HG02588 (cell line): ENCODE results near the gene TPH2.

Source experiments
- ATAC-seq: cut with Tn5 transposase; IDR thresholded peaks from one replicate; pipeline ENCODE4 v1.9.1; 2021; ENCODE audit warnings: mild to moderate bottlenecking, moderate library complexity; ENCODE audit not compliant: unreplicated experiment

TPH2 gene

DNA sequence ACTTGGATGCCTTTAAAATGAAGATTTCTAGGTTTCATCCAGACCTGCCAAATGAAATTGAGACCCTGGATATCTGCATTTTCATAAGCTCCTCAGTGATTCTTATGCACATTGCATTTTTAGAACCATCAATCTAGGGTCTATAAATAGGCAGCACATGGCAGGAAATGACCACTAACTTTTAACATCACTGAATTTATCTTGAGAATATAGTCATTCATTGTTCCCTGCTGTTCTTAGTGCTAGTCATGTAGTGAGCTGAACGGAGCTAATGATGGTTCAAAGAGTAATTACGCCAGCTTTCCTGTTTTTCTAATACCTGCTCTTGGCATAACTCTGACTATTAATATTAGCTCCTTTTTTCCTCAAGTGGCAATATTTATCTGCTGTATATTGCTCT, 91.6 kb downstream of the TPH2 start:
- ATAC-seq, result no peak

DNA sequence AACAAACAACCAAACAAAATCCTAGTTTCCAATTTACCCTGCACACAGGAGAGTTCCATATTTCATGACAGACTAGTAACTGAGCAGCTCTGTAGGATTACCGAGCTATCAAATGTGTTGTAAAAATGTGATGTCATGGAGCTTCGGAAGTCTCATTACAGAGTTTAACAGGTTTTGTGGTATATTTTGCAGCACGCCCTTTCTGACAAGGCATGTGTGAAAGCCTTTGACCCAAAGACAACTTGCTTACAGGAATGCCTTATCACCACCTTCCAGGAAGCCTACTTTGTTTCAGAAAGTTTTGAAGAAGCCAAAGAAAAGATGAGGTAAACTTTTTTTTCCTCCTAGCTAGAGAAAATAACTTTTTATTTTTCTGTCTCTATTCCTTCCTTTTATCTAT, 92.4 kb downstream of the TPH2 start:
- ATAC-seq, result no peak

DNA sequence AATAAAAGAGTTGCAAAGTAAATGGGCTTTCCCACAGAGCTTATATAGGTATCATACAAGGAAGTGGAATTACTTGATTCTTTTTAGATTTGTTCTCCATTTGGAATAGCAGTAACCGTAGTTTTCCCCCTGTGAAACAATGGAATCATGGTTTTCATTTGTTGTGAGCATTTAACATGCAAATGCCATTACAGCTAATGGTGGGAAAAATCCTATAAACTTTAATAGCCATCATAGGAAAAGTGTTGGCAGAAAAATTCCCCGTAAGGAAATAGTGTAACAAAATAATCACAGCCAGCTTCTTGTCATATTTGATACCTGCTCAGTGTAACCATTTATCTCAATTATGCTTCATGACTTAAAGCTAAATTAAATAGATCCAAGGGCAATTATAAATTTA, 95.3 kb downstream of the TPH2 start:
- ATAC-seq, result no peak

DNA sequence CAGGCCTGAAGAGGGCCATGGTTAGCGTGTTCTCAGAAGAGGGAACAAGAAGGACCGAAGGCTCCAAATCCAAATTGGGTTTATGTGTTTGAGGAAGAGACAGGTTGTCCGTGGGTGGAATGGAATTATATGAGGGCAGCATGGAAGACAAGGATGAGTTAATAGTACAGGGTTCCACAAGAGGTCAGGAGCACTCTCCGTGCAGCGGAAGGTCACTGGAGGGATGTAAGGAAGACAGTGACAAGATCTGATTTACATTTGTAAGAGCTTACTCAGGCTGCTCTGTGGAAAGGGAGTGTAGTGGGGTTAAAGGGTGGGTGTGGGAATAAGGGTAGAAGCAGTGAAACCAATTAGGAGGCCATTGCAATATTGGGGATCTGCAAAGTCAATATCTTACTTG, 97.0 kb downstream of the TPH2 start:
- no peak for ATAC-seq

DNA sequence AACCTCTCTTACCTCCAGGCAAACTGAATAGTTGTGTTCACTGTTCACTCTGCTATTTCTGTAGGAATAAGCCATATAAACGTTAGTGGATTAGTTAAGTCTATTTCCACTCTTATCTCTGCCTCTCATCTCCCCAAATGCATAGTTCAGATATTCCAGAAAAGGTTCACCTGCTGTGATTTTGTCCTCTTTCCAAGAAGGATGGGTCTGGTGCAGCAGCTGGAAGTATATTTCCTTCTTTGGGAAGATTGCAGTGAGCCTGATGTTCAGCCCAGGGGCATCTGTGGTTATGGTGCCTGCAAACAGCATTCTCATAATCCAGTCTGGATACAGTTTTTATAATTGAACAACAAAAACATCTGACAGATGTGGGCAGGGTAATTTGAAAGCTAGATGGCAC, 97.7 kb downstream of the TPH2 start:
- ATAC-seq, result no peak

DNA sequence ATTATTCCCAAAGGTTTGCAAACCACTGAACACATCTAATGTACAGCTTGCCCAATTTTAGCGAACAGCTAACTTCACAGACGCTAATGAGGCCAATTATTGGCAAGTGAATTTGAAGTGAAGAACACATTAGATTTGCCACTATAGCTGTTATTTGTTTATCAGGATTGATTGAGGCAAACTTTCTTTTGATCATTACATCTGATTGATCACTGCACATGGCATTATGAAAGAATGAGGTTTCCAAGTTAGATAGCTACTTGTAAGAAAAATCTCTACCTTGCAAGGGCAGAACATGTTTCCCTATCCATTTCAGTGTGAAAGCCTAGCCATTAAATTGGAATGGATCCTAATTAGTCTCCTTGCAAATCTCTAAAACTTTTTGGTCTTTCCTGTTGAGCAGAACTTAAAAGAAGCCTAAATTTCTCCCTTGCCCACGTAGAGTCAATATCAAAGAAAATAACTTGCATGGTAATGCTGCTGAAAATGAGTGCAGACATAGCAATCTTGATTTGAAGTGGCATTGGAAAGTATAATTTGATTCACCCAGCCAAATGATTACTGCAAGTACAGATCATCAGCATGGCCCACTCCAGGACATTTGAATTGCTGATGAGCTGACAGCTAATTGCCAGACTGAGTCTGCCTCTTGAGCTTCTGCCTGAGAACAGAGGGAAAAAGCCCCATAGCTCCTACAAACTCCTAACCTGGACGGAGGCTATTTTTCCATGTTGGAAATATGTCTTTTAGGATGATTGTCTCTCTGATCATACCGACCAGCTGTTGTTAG, 98.6 kb downstream of the TPH2 start:
- ATAC-seq, result no peak

DNA sequence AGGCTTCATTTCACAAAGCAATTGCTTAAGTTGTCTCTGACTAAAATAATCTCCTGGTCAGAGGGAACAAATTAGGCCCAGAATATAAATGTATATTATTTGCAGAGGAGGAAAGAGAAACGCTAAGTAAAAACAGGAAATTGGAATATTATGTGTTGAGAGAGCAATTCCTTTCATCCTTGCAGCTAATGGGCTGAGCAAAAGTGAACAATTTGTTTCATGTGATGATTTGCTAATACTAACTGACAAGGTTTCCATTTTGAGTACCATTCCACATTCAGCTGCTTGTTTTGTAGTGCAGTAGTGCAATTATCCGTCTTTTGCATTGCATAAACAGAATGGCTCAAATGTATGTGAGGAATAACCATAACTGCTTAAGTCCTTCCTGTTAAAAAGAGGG, 103.2 kb downstream of the TPH2 start:
- no peak for ATAC-seq

DNA sequence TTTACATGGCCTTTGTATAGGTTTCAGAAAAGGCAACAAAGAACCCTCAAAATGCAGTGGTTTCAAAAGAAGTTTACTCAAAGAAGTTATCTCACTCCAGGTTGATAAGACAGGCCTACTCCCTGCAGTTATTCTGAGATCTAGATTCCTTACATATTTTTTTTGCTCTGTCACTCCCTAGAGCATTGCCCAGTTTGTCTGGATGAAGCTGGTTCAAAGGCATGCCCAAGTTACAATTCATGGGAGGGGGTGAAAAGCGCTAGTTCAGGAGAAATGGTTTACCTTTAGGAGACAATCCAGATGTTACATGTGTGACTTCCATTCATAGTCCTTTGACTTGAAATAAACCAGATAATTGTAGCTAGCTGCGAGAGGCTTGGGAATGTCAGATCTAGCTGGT, 115.0 kb downstream of the TPH2 start:
- ATAC-seq, result no peak

DNA sequence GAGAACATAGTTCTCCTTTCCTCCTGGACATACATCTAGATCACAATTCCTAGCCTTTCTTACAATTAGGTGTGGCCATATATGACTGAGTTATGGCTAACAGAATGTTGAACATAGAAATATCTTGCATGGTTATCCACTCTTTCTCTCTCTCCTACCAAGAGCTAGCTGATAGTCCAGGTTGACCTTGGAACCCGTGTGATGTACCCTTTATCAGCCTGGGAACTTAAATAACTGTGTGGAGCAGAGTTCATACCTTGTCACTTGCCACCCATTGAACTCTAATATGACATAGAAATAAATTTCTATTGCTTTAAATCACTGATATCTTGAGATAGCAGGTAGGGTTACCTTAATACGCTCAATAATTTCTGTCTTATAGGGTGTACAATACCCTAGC, 115.9 kb downstream of the TPH2 start:
- ATAC-seq, result no peak

DNA sequence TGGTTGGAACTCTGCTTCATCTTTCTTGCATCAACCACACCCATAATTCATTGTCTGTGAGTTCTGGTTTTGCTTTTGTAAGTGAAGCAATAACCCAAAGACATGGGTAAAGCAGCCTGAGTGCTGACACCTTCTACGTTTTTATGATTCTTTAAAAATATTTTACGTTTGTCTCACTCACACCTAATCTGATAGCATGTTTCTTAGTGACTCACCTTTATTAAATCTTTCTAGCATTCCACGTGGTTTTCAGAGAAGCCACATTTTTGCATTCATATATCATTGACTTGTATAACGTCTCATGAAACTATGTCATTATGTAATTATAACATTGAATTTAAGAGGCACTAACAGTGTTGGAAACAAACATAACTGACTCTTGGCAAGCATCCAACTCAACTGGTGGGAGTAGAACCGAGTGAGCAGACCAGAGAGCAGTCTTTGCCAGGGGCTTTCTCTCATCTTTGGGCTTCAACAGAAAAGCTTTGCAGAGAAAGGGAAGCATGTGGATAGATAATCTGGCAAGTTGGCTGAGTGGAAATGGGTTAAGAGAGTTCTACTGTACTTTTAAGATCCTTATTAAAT, 118.8 kb downstream of the TPH2 start:
- no peak for ATAC-seq

DNA sequence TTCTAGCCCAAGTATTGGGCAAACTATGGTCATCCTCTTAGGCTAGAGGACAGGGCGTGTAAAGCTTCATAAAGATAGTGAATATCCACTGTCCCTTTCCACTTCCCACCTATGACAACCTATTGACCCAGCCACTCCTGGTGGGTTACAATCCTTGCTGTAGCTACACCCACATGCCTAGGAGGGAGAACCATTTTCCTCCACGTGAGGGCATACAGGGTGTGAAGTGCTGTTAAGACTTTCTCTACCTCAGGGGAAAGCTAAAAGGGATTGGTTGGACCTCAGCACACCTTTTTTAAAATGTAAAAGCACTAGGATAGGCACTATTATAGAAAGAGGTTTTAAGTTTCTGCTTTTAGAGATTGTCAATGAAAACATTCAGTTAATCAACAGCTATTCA, 124.4 kb downstream of the TPH2 start:
- ATAC-seq, result no peak

DNA sequence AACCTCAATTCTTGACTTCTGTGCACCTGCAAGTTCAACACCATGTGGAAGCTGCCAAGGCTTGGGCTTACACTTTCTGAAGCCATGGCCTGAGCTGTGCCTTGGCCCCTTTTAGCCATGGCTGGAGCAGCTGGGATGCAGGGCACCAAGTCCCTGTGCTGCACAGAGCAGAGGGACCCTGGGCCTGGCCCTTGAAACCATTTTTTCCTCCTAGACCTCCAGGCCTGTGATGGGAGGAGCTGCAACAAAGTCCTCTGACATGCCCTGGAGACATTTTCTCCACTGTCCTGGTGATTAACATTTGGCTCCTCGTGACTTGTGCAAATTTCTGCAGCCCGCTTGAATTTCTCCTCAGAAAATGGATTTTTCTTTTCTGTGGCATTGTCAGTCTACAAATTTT, 132.4 kb downstream of the TPH2 start:
- no peak for ATAC-seq

DNA sequence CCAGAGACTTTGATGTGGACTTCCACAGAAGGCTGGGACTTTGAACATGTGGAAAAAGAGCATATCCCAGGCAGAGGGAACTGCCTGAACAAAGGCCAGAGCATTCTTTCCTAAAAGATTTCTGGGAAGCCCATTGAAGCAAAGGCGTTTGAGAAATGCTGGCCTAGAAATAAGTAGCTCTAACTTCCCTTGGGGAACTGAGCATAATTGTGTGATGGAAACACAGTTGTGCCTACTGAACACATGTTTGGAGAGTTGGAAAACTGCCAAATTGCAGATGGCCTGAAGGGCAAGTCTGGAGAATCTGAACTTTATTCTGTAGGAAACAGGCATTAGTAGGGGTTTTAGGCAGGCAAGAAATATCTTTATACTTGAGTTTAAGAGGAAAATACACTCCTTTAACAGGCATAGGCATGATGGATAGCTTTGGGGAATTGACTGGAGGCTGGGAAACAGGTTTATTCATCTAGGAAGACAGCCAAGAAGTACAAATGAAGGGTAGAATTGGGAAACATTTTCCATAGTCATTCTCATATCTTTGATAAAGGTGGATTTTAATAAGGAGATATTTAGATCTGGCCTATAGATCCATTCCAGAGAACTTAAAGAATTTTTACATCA, 134.1 kb downstream of the TPH2 start:
- no peak for ATAC-seq

DNA sequence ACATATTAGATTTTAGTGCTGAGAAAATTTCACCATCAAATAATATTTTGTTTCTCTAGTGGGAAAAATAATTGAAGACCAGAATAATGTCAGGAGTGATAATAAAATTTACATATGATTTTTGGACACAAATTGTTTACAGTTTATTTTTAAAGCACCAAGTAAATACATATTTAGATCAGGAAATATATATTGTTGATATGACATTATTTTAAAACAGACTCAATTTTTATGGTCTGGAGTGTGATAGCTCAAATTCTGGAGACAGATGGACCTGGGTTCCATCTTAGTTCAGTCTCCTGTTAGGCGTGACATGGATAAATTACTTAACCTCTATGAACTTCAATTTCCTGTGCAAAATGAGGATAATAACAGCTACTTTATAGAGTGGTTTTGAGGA, 135.4 kb downstream of the TPH2 start:
- ATAC-seq, result no peak

DNA sequence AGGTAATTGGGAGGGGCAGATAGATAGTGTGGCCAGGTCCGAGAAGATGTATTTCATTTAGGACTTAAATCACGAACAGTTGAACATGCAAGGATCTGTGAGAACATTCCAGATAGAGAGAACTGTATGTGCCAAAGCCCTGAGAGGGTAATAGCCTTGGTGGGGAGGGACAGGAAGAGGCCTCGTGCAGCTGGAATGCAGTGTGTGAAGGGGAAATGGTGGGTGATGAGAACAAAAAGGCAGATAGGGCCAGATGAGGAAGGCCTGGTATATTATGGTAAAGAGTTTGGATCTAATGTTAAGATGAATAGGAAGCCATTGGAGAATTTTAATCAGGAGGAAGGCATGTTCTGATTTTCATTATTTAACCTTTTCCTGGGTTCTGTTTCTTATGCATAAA, 136.3 kb downstream of the TPH2 start:
- no peak for ATAC-seq

DNA sequence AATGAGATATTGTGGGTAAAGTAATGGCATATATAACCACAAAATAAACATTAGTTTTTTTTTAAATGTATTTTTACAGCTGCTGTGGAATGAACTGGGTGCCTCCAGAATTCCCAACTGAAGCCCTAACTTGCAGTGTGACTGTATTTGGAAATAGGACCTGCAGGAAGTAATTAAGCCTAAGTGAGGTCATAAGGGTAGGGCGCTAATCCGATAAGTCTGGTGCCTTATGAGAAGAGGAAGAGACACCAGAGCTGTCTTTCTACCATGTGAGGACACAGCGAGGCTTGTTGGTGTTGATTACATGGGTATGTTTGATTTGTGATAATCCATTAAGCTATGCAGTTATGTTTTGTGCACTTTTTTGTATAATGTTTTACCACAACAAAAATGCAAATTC, 136.8 kb downstream of the TPH2 start:
- ATAC-seq, result no peak

DNA sequence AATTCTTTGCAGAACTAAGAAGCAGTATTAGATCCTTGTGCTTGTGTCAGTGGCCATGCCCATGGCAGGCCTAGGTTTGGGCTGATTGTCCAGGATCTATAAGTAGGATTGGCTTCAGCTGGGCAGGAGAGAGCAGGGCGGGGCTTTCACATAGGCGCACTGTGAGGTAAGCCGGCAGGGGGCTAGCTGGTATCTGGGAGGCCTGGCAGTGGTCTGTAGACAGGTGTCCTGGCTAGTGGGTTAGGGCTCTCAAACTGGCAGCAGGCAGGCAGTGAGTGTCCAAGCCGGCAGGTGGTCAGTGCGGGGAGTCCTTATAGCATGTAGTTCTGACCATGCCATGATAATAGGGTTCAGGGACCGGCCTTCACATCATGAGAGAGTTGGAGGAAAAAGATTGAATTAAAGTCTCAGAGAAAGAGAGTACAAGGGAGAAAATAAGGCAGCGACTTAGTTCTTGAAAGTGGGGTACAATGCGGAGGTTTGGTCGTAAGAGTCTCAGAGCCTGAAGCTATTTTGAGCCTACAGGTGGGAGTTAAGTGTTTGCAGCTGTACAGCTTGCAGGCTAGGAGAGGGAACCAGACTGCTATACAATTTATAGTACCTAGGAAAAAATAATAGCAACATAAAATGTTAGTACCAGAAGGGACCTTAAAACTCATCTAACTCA, 137.4 kb downstream of the TPH2 start:
- ATAC-seq, result no peak

DNA sequence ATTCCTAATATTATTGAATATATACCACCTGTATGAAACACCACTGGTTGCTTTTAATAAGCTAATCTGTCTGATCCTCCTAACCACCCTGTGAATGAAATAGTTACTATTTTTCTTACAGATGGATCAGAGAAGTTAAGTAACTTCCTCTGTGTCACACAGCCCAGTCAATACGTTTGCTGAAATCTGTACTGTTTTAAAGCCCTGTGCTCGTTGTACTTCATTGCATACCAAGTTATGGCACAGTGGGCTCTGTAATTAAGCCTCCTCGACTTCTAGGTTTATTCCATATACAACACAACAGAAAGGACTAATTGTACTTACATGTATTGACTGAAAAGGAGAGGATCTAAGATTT, 137.9 kb downstream of the TPH2 start:
- no peak for ATAC-seq

DNA sequence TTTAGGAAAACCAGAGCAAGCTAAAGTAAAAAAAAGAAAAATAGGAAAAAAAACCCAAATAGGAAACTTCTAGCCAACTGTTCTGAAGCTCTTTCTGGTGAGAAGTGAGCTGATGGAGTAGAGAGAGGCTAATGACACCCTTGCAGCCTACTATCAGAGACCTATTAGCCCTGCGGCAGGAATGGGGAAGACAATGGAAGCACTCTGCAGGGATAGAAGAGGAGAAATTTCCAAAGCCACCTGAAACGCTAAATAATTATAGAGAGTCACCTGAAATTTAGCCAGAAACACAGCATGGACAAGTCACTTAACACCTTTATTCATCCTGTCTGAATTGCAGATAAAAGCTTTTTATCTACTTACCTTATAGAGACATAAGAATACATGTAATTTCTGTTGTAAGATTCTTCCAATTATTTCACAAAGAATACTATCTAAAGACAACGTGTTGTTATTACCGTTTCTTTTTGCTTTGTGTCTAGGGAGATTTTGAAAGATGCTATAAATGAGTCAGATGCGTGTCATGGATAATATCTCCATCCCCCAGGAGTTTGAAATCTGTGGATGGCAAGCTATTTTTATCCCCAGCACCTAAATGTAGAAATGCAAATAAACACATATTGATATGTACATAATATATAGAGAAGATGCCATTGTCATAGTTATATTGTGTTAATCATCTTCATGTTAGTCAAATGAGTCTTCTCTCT, 138.6 kb downstream of the TPH2 start:
- no peak for ATAC-seq

DNA sequence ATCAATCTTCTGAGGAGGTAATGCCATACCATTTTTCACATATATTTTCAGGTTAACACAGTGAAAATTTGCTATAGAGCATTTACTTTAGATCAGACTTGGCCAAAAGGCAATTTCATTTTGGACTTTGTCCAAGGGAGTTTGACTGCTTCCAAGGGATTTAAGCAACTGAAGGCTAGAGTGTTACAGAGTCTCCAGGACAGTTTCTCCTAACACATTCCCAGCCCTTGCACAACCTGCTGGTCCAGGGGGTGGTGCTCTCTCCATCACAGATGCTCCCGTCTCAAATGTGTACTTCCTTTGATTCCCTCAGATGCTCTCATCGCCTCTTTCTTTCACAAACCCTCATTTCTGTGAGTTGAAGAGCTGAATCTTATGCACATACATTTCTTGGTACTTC, 143.1 kb downstream of the TPH2 start:
- ATAC-seq, result no peak
